Stimulated activated CD4-positive, alpha-beta T cell treated with anti-CD3 and anti-CD28 coated beads, Interleukin-1b, Interleukin-23, amount 100 ng/mL, for 1 hour (primary cell): ENCODE data around the gene FKBP6.
A peak's percentile ranks its signal among the peaks of the same experiment; 100 is the strongest.
"Not testable (repeated sequence)": the region's sequence is repeated elsewhere in the genome, so short reads cannot be mapped to it uniquely, and the experiment has no call there.

ENCODE experiments used
- DNase-seq, 2 donors: peaks; one replicate each; pipeline ENCODE4 v3.0.0-alpha.2; 2020; ENCODE audit warnings: low read depth in 2 of 2

FKBP6 gene, protein sequence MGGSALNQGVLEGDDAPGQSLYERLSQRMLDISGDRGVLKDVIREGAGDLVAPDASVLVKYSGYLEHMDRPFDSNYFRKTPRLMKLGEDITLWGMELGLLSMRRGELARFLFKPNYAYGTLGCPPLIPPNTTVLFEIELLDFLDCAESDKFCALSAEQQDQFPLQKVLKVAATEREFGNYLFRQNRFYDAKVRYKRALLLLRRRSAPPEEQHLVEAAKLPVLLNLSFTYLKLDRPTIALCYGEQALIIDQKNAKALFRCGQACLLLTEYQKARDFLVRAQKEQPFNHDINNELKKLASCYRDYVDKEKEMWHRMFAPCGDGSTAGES

DNA sequence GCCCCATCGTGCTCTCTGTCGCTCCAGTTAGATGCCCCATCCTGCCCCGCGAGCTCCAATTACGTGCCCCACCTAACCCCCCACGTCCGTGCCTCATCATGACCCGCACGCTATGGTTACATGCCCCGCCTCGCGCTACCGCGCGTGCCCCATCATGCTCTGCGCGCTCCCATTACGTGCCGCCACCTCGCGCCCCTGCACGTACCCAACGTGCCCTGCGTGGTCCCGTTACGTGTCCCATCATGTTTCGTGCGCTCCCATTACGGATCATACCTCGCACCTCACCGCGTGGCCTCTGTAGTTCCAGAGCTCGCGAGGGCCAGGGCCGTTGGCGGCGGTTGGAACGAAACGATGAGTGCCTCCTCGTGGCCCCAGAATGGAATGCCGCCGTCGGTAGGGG, at the start of gene FKBP6, which contains the start of gene TRIM50:
Gene FKBP6 (plus strand): TSS at position 240 of the 400 bp plus-strand sequence. CDS start 268 bp downstream, outside the sequence.
Gene TRIM50 (minus strand): TSS at position 161 of the 400 bp plus-strand sequence. CDS start 3,295 bp downstream, outside the sequence.
- not testable (repeated sequence) for DNase-seq

DNA sequence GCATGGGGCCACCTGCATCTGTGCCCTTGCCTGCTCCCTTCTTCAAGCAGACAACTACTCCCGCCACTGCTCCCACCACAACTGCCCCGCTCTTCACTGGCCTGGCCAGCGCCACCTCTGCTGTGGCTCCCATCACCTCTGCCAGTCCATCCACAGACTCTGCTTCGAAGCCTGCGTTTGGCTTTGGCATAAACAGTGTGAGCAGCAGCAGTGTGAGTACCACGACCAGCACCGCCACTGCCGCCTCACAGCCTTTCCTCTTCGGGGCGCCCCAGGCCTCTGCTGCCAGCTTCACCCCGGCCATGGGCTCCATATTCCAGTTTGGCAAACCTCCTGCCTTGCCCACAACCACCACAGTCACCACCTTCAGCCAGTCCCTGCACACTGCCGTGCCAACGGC, 30.7 kb upstream of the FKBP6 start:
- DNase-seq, result not testable (repeated sequence)

DNA sequence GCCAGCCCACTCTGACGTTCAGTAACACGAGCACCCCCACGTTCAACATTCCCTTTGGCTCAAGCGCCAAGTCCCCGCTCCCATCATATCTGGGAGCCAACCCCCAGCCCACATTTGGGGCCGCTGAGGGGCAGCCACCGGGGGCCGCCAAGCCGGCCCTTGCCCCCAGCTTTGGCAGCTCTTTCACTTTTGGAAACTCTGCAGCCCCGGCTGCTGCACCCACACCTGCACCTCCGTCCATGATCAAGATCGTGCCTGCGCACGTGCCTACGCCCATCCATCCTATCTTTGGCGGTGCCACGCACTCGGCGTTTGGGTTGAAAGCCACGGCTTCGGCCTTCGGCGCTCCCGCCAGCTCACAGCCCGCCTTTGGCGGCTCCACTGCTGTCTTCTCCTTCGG, 30.3 kb upstream of the FKBP6 start:
- DNase-seq, result not testable (repeated sequence)

DNA sequence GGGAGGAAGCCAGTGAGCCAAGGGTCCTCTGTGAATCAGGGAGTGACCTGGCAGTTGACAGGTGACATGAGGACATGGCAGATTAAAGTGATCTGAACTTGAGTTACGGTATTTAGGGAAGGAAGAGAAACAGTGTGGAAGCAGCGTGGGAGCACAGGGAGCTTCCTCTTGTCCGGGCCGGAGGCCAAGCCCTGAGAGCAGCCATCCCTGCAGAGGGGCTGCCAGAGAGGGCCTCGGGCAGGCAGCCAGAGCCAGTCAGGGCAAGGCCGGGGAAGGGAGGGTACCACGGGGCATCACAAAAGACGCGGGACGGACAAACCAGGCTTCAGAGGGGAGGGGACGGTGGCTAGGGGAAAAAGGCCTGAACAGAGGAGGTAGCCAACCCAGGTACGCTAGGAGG, 28.1 kb upstream of the FKBP6 start:
- not testable (repeated sequence) for DNase-seq

DNA sequence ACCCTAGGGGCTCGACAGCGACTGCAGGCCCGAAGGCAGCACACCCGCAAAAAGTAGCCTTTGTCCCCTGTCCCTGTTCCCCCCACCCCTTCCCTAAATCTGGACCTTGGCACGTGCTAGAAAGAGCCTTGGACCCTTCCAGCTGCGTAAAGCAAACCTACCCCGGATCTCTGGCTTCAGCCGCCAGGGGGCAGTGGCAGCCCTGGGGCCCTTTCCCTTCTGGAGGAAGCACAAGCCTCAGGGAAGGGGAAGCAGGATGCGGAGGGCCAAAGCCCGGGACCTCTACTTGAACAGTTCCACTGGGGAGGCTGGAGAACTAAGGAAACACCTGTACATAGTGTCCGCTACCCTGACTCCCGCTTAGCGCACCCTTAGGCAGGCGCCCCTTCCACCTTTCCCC, 26.9 kb upstream of the FKBP6 start:
- DNase-seq, result not testable (repeated sequence)

DNA sequence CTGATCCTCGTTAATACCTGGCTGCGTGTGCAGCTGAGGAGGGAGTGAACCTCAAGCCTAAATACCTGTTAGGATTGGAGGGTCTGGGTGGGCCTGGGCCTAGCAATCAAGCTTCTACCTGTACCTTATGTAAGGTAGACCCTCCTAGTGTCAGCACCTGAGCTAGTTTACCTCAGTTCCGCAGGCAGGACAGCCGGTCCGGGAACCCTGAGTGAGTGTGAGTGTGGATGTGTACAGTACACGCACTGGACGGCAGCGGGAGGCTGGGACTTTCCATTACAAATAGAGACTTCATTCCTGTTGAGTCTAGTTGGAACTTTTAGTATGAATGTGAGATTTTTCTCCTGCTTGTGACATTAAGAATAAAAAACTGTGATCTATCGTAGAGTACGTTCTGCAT, 25.1 kb upstream of the FKBP6 start:
- not testable (repeated sequence) for DNase-seq

DNA sequence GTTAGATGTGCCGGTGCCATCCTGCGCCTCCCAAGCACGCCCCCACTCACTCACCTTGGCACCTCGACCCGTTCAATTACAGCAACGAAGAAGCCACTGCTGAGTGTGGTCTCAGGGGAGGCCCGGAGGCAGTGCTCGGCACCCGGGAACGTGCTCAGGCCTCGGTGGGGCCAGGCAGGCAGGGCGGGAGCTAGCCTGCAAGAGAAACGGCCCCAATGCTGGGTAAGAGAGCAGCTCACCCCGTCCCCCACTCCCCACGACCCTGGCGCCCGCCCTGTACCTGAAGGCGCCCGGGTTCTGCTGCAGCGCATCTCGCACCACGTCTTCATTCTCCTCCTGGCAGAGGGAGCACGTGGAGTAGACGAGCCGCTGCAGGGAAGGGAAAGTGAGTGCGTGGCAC, 24.4 kb upstream of the FKBP6 start:
- no peak for DNase-seq

DNA sequence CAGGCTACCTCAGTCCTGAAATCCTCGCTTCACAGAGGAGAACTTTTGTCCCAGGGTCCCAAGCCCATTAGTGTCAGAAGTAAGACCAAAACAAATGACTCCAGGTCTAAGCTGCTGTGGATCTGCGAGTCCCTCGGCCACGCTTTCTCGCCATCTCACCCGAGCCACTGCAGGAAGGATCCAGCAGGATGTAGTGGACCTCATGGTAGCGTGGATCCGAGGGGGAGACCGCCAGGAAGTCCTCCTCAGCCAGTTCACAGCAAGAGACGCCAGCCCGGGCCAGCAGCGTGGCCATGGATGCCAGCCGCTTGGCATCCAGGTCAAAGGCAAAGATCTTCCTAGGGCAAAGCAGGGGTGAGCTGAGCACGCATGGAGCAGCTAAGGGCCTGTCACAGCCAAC, 23.9 kb upstream of the FKBP6 start:
- no peak for DNase-seq

DNA sequence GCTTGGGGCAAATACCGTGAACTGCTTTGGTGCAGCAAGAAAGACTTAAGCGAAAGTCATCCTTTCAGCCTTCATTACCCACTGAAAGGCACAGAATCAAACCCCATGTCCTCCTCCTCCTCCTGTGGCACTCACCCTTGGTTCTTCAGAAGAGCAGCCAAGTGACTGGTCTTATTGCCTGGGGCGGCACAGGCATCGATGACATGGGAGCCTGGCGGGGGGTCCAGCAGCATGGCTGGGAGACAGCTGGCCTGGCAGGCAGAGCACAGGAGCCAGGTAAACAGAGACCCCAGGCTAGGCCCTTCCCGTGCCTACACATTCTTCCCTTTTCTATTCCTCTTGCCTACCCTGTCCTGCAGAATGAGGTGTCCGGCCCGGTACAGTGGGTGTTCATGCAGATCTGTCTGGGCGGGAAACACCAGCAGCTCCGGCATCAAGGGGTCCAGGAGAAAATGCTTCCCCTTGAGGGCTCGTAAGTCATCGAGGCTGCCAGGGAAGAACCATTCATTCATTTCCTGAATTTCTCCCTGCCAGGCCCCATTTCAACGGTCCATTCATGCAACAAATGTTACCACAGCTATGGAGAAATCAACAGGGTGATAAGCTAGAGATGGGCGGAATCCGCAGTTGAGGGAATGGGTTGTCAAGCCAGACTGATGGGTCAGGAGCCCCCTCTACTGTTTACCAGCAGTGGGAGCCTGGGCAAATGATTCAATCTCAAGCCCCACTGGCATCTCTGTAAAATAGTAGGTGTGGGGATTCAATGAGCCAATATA, 23.2 kb upstream of the FKBP6 start:
- not testable (repeated sequence) for DNase-seq

DNA sequence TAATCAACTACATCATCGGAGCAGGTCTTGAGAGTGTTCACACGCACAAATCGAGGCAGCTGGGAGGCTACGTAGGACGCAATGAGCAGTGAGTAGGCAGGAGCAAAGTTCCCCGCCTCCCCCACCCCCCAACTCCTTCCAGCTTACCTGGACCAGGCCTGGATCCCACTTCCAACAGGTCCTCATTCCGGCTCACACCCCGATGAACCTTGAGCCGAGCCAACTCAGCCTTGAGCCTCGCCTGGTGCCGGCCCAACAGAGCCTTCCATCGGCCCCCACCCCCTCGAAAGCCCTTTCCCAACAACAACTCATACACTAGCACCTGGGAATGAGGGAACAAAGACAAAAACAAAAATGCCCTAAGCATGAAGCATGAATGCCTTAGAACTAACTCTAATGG, 20.5 kb upstream of the FKBP6 start:
- no peak for DNase-seq

DNA sequence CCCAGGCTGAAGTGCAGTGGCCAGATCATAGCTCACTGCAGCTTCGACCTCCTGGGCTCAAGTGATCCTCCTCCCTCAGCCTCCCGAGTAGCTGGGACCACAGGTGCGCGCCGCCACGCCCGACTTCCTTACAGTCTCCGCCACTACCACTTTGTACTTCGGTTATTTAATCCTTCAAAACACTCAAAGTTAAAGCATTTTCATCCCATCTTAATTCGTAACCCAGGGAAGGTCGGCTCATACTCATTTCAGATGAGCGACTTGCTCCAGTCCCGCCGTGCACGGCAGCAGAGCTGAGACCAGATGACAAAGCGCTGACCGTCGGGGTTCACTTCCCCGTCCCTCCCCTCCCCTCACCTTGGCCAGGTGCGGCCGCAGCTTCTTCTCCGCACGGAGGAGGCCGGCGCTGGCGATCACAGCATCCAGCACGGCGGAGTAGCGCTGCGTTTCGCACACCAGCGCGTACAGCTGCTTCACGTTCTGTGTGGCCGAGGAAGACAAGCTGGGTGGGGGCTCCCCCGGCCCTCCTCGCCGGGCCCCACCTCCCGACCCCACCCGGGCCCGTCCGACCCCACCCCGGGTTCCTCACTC, 19.8 kb upstream of the FKBP6 start:
- no peak for DNase-seq

DNA sequence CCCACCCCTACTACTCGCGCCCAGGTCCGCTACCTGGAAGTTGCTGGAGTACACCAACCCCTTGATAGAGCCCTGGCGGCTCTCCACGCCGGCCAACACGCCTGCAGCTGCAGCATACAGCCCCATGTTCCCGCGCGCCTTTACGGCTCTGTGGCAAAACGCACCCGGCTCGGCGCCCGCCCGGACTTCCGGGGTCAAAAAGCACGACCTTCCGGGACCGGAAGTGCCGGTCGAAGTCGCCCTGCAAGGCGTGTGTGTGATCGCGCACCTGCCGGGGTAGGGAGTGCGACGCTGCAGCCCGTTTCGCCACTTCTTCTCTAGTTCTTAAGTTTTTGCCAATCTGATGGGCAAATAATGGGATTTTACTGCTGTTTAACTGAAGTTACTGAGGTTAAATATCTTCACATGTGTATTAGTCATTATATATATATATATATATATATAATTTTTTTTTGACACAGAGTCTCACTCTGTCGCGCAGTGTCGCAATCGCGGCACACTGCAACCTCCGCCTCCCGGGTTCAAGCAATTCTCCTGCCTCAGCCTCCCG, 19.2 kb upstream of the FKBP6 start, which contains the start of gene NSUN5:
Gene NSUN5 (minus strand): TSS at position 162 of the 550 bp plus-strand sequence. CDS start 36 bp downstream, at position 126.
- peak; percentile 61 to 77 for DNase-seq

DNA sequence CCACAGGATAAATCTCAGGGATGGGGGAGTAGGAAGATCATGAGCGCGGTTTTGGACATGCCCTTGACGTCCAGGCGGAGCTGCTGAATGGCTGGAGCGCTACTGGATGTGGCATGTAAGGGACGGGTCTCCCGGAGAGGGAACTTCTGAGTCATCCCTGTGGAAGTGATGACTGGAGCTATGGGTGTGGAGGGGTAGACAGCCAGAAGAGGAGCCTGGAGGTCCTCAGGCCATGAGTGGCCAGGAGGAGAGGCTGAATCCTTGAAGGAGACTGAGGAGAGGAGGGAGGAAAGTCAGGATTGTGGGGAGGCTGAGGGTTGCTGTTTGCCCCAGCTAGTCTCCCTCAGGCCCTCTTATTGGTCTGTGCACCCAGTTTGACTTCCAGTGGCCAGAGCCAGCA, 16.5 kb upstream of the FKBP6 start:
- not testable (repeated sequence) for DNase-seq

DNA sequence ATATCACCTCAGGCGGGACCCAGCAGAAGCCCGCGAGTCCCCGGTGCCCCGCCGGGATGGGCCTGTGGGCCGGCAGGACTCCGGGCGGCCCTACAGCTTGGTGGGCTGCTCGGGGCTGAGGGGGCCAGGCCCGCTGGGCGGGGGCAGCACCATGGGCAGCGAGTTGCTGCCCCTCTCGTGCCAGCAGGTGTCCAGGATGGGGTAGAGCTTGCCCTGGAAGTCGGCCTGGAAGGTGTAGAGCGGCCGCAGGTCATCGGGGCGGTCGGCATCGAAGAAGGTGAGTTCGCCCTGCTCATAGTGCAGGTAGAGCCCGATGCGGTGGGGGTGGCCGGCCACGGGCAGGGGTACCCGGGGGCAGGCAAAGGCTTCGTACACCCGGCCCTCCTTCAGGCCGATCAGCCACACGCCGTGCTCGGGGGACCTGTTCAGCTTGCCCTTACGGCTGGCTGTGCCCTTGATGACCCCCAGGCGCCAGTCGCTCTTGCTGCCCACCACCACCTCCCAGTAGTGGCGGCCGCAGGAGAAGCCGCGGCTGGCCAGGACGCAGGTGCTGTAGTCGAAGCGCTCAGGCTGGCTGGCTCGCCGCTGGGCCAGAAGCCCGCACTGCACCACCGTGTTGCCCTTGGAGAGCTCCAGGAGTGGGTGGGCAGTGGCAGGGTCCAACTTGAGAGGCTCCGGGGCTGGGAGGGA, 15.0 kb upstream of the FKBP6 start:
- no peak for DNase-seq

DNA sequence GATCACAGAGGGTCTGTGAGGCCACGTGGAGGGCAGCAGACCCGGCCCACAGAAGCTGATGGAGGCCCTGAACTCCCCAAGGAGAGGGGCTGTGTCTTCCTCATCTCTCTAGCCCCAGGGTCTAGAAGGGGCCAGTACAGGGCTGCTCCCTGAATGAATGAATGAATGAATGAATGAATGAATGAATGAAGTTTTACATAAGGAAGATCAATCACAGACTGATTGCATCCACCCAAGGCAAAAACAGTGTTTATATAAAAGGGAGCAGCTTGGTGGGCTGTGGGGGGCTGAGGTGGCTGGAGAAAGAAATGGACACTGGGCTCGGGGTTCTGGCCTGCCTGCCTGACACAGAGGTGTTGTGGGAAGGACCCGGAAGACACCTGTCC, 14.4 kb upstream of the FKBP6 start:
- DNase-seq, result no peak

DNA sequence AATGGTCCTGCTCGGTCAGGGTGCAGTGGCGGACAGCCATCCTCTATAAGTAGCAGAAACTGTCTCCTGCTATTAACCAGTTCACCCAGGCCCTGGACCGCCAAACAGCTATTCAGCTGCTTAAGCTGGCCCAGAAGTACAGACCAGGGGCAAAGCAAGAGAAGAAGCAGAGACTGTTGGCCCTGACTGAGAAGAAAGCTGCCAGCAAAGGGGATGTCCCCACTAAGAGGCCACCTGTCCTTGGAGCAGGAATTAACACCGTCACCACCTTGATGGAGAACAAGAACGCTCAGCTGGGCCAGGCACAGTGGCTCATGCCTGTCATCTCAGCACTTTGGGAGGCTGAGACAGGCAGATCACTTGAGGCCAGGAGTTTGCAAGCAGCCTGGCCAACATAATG, 13.7 kb upstream of the FKBP6 start:
- DNase-seq, result no peak

DNA sequence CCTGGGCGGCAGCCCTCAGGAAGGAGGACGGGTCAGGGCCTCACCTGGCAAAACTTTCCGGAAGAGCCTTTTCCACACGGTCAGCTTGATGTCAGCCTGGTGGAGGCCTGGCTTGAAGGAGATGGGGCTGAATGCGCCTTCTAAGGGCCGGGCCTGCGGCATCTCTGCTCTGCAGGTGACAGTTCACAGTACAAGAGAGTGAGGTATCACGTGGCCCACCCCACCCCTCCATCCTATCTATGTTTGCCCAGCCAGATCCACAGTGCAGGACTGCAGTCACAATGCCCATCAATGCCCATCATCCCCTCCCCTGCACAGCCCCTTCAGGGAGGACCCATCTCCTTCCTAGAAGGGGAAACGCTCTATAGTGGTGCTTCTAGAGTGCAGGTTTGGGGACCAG, 11.4 kb upstream of the FKBP6 start:
- DNase-seq, result no peak

DNA sequence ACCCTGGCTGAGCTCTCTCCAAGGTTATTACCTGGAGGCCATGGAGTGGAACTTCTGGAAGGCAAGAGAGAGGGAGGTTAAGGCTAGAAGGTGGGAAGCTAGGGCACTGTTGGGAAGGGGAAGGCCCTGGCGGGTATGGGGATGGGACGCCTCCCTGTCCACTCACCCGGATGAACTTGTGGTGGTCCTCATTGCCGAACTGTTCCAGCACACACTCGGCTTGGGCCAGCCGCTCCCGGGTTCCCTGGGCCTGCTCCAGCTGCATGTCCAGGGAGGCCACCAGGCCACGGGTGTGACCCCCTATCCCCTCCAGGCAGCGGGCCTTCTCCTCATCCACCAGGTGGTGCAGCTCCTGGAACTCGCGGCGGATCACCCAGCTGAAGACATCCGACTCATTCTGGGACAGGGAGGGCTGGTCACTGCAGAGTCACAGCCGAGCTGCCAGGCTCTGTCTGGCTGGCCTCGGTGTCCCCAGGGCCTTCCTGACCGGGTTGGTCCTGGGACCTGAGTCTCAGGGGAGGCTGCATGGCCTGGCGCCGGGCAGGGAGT, 9.2 kb upstream of the FKBP6 start:
- DNase-seq, result not testable (repeated sequence)

DNA sequence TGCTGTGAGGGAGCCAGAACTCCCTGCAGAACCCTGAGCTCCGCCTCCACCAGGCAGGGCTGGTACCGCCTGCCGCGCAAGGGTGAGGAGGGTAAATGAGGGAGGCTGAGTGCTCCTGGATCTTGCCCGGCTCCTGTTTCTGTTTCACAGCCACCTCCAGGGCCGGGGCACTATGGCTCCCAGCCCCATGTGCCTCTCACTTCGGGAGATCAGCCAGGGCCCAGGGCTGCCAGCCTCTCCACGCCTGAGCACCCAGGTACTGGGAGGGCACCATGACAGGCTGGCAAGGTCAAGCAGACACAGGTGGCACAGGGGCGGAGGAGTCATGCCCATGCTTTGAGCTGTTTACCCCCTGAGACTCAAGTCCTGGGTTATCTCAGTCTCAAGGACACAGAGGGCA, 8.4 kb upstream of the FKBP6 start:
- DNase-seq, result not testable (repeated sequence)

DNA sequence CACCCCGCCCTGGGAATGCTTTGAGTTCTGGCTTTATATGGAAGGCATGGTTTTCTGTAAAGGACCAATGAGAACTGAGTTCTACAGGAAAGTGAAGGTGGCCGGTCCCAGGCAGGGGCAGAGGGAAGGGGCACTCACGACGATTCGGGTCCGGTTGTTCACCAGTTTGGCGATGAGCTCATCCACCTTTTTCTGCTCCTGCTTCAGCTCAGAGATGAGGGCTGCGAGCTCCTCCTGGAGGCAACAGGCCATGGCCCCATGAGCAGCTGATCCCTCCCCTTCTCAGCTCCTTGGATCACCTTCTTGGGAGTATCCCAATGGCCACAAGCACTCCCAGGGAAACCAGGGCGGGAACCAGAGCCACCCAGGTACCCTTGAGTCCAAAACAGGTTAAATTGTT, 8.0 kb upstream of the FKBP6 start:
- DNase-seq, result not testable (repeated sequence)

DNA sequence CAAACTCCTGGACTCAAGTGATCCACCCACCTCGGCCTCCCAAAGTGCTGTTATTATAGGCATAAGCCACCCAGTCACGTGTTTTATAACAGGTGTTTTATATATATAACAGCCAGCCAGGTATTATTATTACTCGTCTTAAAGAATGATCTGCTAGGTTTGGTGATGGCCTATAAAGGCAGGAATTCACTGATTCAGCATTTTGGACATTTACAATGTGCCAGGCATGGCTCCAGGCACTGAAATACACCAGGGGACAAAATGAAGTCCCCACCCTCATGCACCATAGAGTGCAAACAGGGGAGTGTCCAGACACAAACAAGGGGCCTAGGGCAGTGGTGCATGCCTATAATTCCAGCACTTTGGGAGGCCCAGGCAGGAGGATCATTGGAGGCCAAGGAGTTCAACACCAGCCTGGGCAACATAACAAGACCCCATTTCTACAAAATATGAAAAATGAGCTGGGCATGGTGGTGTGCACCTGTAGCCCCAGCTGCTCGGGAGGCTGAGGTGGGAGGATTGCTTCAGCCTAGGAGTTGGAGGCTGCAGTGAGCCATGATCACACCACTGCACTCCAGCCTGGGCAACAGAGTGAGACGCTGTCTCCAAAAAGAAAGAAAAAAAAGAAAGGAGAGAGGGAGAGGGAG, 4.4 kb upstream of the FKBP6 start:
- not testable (repeated sequence) for DNase-seq
